Measurements from ENCODE around the gene CIT. TPM values are rescaled to one million over a fixed set of nuclear protein-coding genes. Genes with fewer than 3 reads are reported as not detected.
A peak's percentile ranks its signal among the peaks of the same experiment; 100 is the strongest.

CIT gene
- total and polyA plus RNA-seq, 9 of the 15 experiments (the other 6 are each of a cell fraction or from before 2014, with no cell fraction given), result 1.1 to 46.7 (median 21.3) TPM

DNA sequence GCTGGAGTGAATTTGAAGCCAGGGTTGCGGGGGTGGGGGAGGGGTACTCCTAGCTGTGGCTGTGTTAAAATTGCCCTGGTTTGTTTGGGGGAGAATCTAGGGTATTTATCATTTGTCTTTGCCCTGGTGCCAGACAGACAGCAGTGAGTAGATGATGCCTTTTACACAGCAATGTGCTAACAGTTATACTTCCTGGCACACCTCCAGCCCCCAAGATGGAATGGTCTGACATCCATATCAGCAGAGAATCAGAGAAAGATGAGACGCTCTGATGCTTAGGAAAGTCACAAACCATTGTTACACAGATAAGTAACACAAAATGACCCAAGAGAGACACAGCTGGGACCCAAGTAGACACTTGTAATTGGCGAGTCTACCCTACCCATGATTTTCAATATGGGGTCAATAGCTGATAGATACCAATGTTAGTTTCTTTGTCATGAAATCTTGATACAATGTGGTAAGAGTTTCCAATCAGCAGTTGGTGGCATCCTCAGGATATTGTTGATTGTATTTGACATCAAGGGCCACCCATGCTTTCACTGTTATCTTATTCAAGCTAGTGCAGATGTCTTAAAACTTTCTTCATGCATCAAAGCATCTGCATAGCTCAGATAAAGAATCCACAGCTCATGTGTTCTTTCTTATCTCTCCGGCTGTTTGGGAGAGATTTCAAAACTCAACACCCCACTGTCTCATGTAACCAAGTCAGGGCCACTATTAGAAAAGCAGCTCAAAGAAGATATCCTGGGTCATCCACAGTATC is 211.8 kb downstream of the CIT start (continued):
- TF ChIP-seq, protein P1, sequence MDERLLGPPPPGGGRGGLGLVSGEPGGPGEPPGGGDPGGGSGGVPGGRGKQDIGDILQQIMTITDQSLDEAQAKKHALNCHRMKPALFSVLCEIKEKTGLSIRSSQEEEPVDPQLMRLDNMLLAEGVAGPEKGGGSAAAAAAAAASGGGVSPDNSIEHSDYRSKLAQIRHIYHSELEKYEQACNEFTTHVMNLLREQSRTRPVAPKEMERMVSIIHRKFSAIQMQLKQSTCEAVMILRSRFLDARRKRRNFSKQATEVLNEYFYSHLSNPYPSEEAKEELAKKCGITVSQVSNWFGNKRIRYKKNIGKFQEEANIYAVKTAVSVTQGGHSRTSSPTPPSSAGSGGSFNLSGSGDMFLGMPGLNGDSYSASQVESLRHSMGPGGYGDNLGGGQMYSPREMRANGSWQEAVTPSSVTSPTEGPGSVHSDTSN (CRISPR knock-in tag; IDR thresholded peaks at IDR 0.05; ENCODE audit: low read depth), result no peak
- TF ChIP-seq, protein P1 (tag; conservative IDR thresholded peaks at IDR 0.05; ENCODE audit: low read depth), result peak; percentile 91
- TF ChIP-seq ZKSCAN1 (IDR thresholded peaks at IDR 0.05; ENCODE audit: low read depth, low read length), result 0 out of 2 replicates have a peak, but pooled peaks have one; percentile 24
- no peak for TF ChIP-seq CBX2 (IDR thresholded peaks at IDR 0.05; ENCODE audit: insufficient read depth, low read length, poor library complexity, severe bottlenecking)
- TF ChIP-seq PHF20 (IDR thresholded peaks at IDR 0.05; ENCODE audit: partially characterized antibody), result peak; percentile 62
- peak; percentile 99 for TF ChIP-seq NFIC (IDR thresholded peaks at IDR 0.05)
- no peak for TF ChIP-seq SIRT6 (IDR thresholded peaks at IDR 0.05; ENCODE audit: low read depth, low read length)
- peak; percentile 100 for TF ChIP-seq EP300 (IDR thresholded peaks at IDR 0.05; ENCODE audit: low read length)
- TF ChIP-seq BRD4 (IDR thresholded peaks at IDR 0.05), result no peak
- TF ChIP-seq, protein P2, sequence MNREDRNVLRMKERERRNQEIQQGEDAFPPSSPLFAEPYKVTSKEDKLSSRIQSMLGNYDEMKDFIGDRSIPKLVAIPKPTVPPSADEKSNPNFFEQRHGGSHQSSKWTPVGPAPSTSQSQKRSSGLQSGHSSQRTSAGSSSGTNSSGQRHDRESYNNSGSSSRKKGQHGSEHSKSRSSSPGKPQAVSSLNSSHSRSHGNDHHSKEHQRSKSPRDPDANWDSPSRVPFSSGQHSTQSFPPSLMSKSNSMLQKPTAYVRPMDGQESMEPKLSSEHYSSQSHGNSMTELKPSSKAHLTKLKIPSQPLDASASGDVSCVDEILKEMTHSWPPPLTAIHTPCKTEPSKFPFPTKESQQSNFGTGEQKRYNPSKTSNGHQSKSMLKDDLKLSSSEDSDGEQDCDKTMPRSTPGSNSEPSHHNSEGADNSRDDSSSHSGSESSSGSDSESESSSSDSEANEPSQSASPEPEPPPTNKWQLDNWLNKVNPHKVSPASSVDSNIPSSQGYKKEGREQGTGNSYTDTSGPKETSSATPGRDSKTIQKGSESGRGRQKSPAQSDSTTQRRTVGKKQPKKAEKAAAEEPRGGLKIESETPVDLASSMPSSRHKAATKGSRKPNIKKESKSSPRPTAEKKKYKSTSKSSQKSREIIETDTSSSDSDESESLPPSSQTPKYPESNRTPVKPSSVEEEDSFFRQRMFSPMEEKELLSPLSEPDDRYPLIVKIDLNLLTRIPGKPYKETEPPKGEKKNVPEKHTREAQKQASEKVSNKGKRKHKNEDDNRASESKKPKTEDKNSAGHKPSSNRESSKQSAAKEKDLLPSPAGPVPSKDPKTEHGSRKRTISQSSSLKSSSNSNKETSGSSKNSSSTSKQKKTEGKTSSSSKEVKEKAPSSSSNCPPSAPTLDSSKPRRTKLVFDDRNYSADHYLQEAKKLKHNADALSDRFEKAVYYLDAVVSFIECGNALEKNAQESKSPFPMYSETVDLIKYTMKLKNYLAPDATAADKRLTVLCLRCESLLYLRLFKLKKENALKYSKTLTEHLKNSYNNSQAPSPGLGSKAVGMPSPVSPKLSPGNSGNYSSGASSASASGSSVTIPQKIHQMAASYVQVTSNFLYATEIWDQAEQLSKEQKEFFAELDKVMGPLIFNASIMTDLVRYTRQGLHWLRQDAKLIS (CRISPR knock-in tag; IDR thresholded peaks at IDR 0.05), result no peak; the same call in 1 of the 2 replicates
- no peak for TF ChIP-seq PURB (CRISPR knock-in tag; IDR thresholded peaks at IDR 0.05; ENCODE audit: low read depth)
- TF ChIP-seq, protein P3, sequence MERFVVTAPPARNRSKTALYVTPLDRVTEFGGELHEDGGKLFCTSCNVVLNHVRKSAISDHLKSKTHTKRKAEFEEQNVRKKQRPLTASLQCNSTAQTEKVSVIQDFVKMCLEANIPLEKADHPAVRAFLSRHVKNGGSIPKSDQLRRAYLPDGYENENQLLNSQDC (CRISPR knock-in tag; IDR thresholded peaks at IDR 0.05), result peak; percentile 39; the same call in 1 of the 2 replicates
- TF ChIP-seq, protein P4, sequence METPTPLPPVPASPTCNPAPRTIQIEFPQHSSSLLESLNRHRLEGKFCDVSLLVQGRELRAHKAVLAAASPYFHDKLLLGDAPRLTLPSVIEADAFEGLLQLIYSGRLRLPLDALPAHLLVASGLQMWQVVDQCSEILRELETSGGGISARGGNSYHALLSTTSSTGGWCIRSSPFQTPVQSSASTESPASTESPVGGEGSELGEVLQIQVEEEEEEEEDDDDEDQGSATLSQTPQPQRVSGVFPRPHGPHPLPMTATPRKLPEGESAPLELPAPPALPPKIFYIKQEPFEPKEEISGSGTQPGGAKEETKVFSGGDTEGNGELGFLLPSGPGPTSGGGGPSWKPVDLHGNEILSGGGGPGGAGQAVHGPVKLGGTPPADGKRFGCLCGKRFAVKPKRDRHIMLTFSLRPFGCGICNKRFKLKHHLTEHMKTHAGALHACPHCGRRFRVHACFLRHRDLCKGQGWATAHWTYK (CRISPR knock-in tag; IDR thresholded peaks at IDR 0.05), result peak; percentile 95
- TF ChIP-seq MTA1 (IDR thresholded peaks at IDR 0.05; ENCODE audit: borderline replicate concordance), result peak; percentile 93; the same call in 1 of the 2 replicates
- no peak for TF ChIP-seq KDM2B (CRISPR knock-in tag; IDR thresholded peaks at IDR 0.05)
- TF ChIP-seq C11orf30 (IDR thresholded peaks at IDR 0.05; ENCODE audit: low read depth), result no peak
- TF ChIP-seq, protein P5, sequence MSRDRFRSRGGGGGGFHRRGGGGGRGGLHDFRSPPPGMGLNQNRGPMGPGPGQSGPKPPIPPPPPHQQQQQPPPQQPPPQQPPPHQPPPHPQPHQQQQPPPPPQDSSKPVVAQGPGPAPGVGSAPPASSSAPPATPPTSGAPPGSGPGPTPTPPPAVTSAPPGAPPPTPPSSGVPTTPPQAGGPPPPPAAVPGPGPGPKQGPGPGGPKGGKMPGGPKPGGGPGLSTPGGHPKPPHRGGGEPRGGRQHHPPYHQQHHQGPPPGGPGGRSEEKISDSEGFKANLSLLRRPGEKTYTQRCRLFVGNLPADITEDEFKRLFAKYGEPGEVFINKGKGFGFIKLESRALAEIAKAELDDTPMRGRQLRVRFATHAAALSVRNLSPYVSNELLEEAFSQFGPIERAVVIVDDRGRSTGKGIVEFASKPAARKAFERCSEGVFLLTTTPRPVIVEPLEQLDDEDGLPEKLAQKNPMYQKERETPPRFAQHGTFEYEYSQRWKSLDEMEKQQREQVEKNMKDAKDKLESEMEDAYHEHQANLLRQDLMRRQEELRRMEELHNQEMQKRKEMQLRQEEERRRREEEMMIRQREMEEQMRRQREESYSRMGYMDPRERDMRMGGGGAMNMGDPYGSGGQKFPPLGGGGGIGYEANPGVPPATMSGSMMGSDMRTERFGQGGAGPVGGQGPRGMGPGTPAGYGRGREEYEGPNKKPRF (IDR thresholded peaks at IDR 0.05; ENCODE audit: low read depth, low read length), result no peak

Measured in K562 (cell line).